Fibroblast of the aortic adventitia (primary cell): ENCODE measurements around the gene GGTA1. TPM values are rescaled to one million over a fixed set of nuclear protein-coding genes. Genes with fewer than 3 reads are reported as not detected.

Experiments
- DNase-seq: peaks from one replicate; pipeline ENCODE4 v3.0.0-alpha.2; 2010; ENCODE audit warnings: low read depth
- H3K4me3 ChIP-seq: 2 replicates; pipeline ENCODE4 v1.5.1; 2011; ENCODE audit warnings: low read depth, mild to moderate bottlenecking, control low read depth, low read length, moderate library complexity
- total RNA-seq: library from RNA; depleted of rRNA; stranded (reverse); fragments of >200 nt; gene quantifications from 2 replicates; pipeline ENCODE4 v1.2.3, GENCODE V29; 2012; ENCODE audit warnings: low replicate concordance
- TF ChIP-seq, protein P1 (sequence below): IDR thresholded peaks from 2 replicates; pipeline ENCODE4 v1.5.1; 2011; ENCODE audit warnings: mild to moderate bottlenecking, low read length, control low read depth, inconsistent platforms; ENCODE audit not compliant: insufficient read depth

The GGTA1 gene
- total RNA-seq, 1 donor = 0.18 TPM

DNA sequence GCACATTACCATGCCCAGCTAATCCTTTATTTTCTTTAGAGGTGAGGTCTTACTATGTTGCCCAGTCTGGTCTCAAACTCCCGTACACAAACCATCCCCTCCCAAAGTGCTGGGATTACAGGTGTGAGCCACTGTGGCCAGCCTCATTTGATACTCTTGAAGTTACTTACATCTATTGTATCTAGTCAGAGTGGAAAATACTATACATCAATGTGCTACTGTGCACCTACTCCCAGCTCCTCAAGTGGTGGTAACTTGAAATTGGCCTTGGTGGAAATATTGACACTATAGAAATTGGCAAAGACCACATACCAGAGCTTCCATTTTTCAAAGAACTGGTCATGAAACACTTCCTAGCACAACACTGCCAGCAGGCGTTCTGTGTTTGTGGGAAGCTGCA lies 10.3 kb downstream of the GGTA1 start:
- TF ChIP-seq, protein P1, sequence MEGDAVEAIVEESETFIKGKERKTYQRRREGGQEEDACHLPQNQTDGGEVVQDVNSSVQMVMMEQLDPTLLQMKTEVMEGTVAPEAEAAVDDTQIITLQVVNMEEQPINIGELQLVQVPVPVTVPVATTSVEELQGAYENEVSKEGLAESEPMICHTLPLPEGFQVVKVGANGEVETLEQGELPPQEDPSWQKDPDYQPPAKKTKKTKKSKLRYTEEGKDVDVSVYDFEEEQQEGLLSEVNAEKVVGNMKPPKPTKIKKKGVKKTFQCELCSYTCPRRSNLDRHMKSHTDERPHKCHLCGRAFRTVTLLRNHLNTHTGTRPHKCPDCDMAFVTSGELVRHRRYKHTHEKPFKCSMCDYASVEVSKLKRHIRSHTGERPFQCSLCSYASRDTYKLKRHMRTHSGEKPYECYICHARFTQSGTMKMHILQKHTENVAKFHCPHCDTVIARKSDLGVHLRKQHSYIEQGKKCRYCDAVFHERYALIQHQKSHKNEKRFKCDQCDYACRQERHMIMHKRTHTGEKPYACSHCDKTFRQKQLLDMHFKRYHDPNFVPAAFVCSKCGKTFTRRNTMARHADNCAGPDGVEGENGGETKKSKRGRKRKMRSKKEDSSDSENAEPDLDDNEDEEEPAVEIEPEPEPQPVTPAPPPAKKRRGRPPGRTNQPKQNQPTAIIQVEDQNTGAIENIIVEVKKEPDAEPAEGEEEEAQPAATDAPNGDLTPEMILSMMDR = no peak
- DNase-seq = no peak
- H3K4me3 ChIP-seq = no peak overlapping the region

- DNase-seq = no peak
- no peak overlapping the region for H3K4me3 ChIP-seq
- TF ChIP-seq, protein P1 = no peak
Observed at GRCh38 chr9:121486043-121486442, 13.6 kb downstream of the GGTA1 start.

- no peak for DNase-seq
- no peak overlapping the region for H3K4me3 ChIP-seq
- TF ChIP-seq, protein P1 = no peak
Observed at GRCh38 chr9:121485623-121486022, 14.0 kb downstream of the GGTA1 start.

DNA sequence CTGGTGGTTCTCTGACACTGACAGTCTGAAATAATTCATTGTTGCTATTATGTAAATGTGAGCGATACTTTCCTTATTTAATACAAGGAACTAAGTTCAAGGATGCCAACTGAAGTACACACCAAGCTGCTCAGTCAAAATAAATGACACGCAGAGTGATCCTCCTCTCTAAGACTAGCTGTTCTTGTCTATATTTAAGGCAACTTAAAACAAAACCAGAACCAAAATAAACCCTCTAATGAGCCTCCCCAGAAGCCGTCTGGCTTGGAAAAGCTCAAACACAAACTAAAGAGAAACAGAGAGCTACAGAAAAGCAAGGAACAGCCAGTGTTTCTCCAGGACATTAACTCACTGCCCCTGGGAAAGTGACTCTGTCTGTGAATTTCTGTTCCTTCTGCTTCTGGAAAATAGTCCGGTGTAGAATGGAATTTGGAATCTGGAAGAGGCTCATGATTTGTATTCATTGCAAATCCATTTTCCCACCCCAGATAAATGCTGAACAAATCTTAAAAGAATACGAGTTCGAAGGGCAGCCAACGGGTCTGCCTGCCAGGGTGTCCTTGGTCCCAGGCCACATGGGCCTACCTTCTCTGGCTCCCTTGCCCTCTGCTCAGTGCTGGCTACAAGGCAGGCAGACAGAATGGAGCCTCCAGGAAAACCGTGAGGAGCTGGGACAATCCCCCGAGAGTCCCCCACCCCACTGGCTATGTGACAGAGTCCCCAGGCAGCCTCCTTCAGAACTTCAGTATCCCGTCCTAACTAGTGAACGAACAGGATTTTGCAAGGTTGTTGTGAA lies 14.8 kb downstream of the GGTA1 start:
- DNase-seq = no peak
- no peak overlapping the region for H3K4me3 ChIP-seq
- TF ChIP-seq, protein P1 = no peak

GRCh38 chr9:121483473-121484031 lies 16.1 kb downstream of the GGTA1 start:
- DNase-seq = no peak
- no peak overlapping the region for H3K4me3 ChIP-seq
- TF ChIP-seq, protein P1 = no peak

- DNase-seq = no peak
- TF ChIP-seq, protein P1 = no peak
Observed at GRCh38 chr9:121483049-121483448, 16.6 kb downstream of the GGTA1 start.

More at GRCh38 chr9:121483049-121483448, 16.6 kb downstream of the GGTA1 start:
- no peak overlapping the region for H3K4me3 ChIP-seq
